ENCODE data around the gene PROS1. TPM values are rescaled to one million over a fixed set of nuclear protein-coding genes. Genes with fewer than 3 reads are reported as not detected.
A peak's percentile ranks its signal among the peaks of the same experiment; 100 is the strongest.

Gene PROS1
- total and polyA plus RNA-seq, 10 of the 15 experiments (the other 5 are each of a cell fraction or from before 2014, with no cell fraction given) = 0.10 TPM; not detected in 9

GRCh38 chr3:93979850-93980676 is 6.4 kb upstream of the PROS1 start, which contains the start of gene ARL13B (continued):
- TF ChIP-seq HSF1 (IDR thresholded peaks at IDR 0.05; ENCODE audit: low read depth, low read length) = no peak
- no peak for TF ChIP-seq NR2C2 (IDR thresholded peaks at IDR 0.05; ENCODE audit: borderline replicate concordance, control insufficient read depth, insufficient read length, low read depth)
- TF ChIP-seq ZZZ3 (IDR thresholded peaks at IDR 0.05; ENCODE audit: control insufficient read depth, insufficient read length, low read depth) = no peak
- TF ChIP-seq BACH1 (IDR thresholded peaks at IDR 0.05; ENCODE audit: borderline replicate concordance) = no peak
- no peak for TF ChIP-seq MEF2B (IDR thresholded peaks at IDR 0.05; ENCODE audit: partially characterized antibody, poor library complexity, severe bottlenecking)
- TF ChIP-seq SIX5 (IDR thresholded peaks at IDR 0.05; ENCODE audit: low read depth, low read length, severe bottlenecking) = no peak
- peak; percentile 84; the same call in 1 of the 2 replicates for TF ChIP-seq NFYB (IDR thresholded peaks at IDR 0.05; ENCODE audit: insufficient read depth, low read depth, low read length)
- no peak for TF ChIP-seq RAD21 (IDR thresholded peaks at IDR 0.05; ENCODE audit: insufficient read depth, low read depth, low read length)
- TF ChIP-seq BRCA1 (IDR thresholded peaks at IDR 0.05; ENCODE audit: low read depth, low read length) = no peak
- TF ChIP-seq SREBF1 (IDR thresholded peaks at IDR 0.05; ENCODE audit: low read length) = no peak
- TF ChIP-seq ZNF384 (IDR thresholded peaks at IDR 0.05; ENCODE audit: borderline replicate concordance, low read depth, low read length) = no peak
- TF ChIP-seq NRF1 (conservative IDR thresholded peaks at IDR 0.05; ENCODE audit: low read depth, low read length) = peak; percentile 40
- TF ChIP-seq CBX3 (IDR thresholded peaks at IDR 0.05; ENCODE audit: borderline replicate concordance, low read depth) = no peak
- peak; percentile 59; the same call in 1 of the 2 replicates for TF ChIP-seq TCF3 (IDR thresholded peaks at IDR 0.05; ENCODE audit: borderline replicate concordance, insufficient read depth, low read depth, low read length)
- TF ChIP-seq NFYA (IDR thresholded peaks at IDR 0.05; ENCODE audit: borderline replicate concordance, low read depth, low read length) = no peak
- 0 out of 2 replicates have a peak, but pooled peaks have one; percentile 26 for TF ChIP-seq DPF2 (IDR thresholded peaks at IDR 0.05)
- no peak for TF ChIP-seq STAT3 (IDR thresholded peaks at IDR 0.05; ENCODE audit: low read depth, low read length)
- no peak for TF ChIP-seq IRF5 (IDR thresholded peaks at IDR 0.05; ENCODE audit: borderline replicate concordance)
- TF ChIP-seq ZBTB40 (IDR thresholded peaks at IDR 0.05; ENCODE audit: borderline replicate concordance) = no peak; the same call in 1 of the 2 replicates
- TF ChIP-seq EED (IDR thresholded peaks at IDR 0.05; ENCODE audit: low read depth) = peak; percentile 69
- TF ChIP-seq TAF1 (IDR thresholded peaks at IDR 0.05; ENCODE audit: borderline replicate concordance, low read depth, low read length) = 0 out of 2 replicates have a peak, but pooled peaks have one; percentile 31
- TF ChIP-seq MAX (IDR thresholded peaks at IDR 0.05; ENCODE audit: low read depth, low read length) = no peak
- TF ChIP-seq JUNB (IDR thresholded peaks at IDR 0.05) = no peak

Data from GM12878 (cell line).